B cell (primary cell): ENCODE data around the gene CUEDC2.
"Not testable (repeated sequence)": the region's sequence is repeated elsewhere in the genome, so short reads cannot be mapped to it uniquely, and the experiment has no call there.

Experiments
- EZH2 ChIP-seq: IDR thresholded peaks from 2 replicates; pipeline ENCODE4 v1.6.1; 2012; ENCODE audit warnings: borderline replicate concordance, low read depth, mild to moderate bottlenecking, moderate library complexity, low read length; ENCODE audit not compliant: insufficient read depth, poor library complexity, severe bottlenecking
- TF ChIP-seq, protein P1 (sequence below): fragments of 200-600 bp; IDR thresholded peaks from one replicate; pipeline ENCODE4 v1.8.0; 2022; ENCODE audit warnings: antibody characterized with exemption, mild to moderate bottlenecking

DNA sequence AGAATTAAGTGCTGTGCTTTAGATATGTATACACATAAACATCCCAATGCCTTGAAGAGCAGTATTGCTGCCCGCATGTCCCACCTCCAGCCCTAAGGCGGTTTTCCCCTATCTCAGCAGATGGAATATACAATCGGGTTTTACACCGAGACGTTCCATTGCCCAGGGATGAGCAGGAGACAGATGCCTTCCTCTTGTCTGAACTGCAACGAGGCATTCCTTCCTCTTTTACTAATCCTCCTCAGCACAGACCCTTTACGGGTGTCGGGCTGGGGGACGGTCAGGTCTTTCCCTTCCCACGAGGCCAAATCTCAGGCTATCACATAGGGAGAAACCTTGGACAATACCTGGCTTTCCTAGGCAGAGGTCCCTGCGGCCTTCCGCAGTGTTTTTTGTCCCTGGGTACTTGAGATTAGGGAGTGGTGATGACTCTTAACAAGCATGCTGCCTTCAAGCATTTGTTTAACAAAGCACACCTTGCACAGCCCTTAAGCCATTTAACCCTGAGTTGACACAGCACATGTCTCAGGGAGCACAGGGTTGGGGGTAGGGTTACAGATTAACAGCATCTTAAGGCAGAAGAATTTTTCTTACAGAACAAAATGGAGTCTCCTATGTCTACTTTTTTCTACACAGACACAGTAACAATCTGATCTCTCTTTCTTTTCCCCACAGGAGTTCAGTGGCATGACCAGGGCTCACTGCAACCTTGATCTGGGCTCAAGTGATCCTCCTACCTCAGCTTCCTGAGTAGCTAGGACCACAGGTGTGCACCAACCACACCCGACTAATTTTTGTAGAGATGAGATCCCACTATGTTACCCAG lies 22.5 kb upstream of the CUEDC2 start:
- TF ChIP-seq, protein P1, sequence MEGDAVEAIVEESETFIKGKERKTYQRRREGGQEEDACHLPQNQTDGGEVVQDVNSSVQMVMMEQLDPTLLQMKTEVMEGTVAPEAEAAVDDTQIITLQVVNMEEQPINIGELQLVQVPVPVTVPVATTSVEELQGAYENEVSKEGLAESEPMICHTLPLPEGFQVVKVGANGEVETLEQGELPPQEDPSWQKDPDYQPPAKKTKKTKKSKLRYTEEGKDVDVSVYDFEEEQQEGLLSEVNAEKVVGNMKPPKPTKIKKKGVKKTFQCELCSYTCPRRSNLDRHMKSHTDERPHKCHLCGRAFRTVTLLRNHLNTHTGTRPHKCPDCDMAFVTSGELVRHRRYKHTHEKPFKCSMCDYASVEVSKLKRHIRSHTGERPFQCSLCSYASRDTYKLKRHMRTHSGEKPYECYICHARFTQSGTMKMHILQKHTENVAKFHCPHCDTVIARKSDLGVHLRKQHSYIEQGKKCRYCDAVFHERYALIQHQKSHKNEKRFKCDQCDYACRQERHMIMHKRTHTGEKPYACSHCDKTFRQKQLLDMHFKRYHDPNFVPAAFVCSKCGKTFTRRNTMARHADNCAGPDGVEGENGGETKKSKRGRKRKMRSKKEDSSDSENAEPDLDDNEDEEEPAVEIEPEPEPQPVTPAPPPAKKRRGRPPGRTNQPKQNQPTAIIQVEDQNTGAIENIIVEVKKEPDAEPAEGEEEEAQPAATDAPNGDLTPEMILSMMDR = not testable (repeated sequence)
- TF ChIP-seq EZH2 = not testable (repeated sequence)
